ENCODE results near the gene TFPI.
"Not testable (repeated sequence)": the region's sequence is repeated elsewhere in the genome, so short reads cannot be mapped to it uniquely, and the experiment has no call there.

The TFPI gene

GRCh38 chr2:187552828-187553681 lies 1.2 kb downstream of the TFPI start:
- DNase-seq: peak; percentile 44

- DNase-seq: no peak
Observed at GRCh38 chr2:187552381-187552780, 1.9 kb downstream of the TFPI start.

GRCh38 chr2:187550857-187551256 lies 3.4 kb downstream of the TFPI start:
- DNase-seq: no peak

DNA sequence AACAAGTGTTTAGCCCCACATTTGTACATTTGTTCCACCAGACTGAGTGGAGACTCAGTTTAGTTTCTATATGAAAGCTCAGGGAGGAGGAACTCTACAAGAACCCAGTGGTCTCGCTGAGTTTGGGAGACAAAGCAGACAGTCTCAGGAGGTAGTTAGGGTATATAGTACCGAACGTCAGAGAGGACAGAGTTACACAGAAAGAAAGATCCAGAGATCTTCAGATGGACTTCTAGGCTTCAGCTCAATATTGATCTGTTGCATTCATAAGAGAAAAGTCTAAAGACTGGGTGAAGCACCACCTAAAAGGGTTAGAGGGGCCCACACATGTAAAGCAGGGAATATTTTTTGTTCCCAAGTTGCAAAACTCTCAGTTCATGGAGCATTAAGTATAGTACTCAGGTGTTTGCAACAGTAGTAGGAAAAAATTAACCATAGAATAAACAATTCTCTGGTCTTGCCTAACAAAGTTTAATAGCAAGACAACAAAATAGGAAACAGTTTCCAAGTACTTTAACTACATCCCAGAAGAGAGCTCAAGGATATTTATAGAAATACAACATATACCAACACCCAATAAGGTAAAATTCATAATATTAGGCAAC lies 4.2 kb downstream of the TFPI start:
- no peak for DNase-seq

- DNase-seq: no peak
Observed at GRCh38 chr2:187549193-187549592, 5.0 kb downstream of the TFPI start.

- no peak for DNase-seq
Observed at GRCh38 chr2:187548656-187549055, 5.6 kb downstream of the TFPI start.

DNA sequence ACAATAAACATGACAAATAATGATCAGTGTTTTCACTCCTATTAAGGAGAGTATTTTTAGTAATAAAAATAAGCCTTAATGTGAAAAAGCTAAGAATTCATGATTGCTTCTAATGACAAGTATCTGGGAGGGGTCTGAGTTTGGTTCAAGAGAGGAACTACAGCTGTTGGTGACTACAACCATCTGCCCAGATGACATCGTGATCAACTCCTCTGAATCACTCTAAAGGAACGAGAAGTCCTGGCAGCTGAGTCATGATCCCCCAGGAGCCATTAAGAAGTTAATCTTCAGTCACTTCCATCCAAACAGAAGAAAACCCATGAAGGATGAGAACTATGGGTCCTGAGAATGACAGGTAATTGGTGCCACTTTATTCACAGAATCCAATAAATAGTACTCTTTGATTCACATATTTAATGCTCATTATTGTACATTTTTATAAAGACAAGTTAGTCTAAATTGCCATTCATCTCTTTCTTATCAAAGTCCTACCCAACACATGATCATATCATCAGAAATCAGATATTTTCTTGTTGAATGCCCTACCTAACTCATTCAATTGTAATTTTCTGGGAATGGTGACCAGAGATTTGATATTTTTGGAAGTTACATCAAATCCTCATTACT lies 6.8 kb downstream of the TFPI start:
- no peak for DNase-seq

DNA sequence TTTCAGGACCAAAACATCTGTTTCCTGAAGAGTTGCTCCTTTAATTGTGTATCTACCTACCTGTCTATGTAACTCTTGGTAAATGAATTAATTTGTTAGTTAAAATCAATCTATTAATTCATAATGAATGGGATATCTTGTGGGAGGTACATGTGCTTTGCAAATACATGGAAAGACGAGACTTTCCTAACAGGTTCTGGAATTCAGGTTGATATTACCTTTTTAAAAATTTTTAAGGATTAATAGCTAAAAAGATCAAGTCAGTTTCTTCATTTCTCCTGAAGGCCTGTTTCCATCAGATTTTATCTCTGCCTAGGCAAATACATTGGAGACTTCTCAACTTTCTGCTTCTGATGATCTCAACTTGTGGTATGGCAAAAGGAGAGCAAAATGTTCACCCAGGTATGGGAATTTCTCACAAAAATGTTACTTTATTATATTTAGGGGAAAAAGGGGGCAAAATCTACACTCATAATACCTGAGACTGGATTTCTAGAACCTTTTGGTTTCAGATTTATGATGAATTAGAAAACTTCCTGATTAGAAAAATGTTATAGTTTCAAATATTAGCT lies 7.4 kb downstream of the TFPI start:
- no peak for DNase-seq

GRCh38 chr2:187545238-187545751 lies 8.9 kb downstream of the TFPI start:
- DNase-seq: no peak

DNA sequence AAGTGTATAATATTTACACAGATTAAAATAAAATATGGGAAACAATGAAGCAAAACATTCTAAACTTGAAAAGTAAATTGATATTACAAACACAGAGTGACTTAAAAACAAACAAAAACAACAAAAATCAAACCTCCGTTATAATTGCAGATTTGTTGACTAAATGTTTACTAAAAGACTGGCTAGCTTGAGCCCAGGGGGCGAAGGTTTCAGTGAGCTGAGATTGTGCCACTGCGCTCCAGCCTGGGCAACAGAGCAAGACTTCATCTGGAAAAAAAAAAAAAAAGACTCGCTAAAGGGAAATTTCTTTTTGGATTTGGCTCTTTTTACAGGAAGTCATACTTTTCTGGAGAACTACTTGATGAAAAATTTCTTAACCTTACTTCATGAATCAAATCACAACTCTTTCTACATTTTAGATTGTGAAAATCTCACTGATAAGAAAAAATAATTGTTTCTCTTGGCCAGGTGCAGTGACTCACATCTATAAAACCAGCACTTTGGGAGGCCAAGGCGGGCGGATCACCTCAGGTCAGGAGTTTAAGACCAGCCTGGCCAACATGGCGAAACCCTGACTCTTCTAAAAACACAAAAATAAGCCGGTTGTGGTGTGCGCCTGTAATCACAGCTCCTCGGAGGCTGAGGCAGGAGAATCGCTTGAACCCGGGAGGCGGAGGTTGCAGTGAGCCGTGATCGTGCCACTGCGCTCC lies 9.7 kb downstream of the TFPI start:
- no peak for DNase-seq

DNA sequence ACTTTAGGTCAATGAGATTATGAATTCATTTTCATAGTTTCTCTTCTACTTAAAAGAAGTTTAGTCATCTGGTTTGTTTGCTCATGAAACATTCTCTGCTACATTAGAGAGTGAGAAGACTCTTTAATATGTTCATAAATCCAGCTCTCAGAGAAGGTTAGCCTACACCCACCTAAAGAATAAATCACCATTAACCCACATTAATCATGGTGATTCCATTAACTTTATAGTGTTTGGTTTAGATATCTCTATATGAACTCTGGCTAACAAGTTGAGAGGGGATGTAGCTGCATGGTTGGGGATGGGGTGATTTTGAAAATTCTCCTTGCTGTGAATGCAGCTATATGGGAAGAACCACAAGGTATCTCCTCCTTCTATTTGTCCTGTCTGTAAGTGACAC lies 10.7 kb downstream of the TFPI start:
- no peak for DNase-seq

GRCh38 chr2:187542123-187542522 lies 12.1 kb downstream of the TFPI start:
- DNase-seq: no peak

- DNase-seq: no peak
Observed at GRCh38 chr2:187541086-187542085, 12.8 kb downstream of the TFPI start.

- DNase-seq: not testable (repeated sequence)
Observed at GRCh38 chr2:187538222-187538621, 16.0 kb downstream of the TFPI start.

GRCh38 chr2:187535381-187535780 lies 18.9 kb downstream of the TFPI start:
- not testable (repeated sequence) for DNase-seq

DNA sequence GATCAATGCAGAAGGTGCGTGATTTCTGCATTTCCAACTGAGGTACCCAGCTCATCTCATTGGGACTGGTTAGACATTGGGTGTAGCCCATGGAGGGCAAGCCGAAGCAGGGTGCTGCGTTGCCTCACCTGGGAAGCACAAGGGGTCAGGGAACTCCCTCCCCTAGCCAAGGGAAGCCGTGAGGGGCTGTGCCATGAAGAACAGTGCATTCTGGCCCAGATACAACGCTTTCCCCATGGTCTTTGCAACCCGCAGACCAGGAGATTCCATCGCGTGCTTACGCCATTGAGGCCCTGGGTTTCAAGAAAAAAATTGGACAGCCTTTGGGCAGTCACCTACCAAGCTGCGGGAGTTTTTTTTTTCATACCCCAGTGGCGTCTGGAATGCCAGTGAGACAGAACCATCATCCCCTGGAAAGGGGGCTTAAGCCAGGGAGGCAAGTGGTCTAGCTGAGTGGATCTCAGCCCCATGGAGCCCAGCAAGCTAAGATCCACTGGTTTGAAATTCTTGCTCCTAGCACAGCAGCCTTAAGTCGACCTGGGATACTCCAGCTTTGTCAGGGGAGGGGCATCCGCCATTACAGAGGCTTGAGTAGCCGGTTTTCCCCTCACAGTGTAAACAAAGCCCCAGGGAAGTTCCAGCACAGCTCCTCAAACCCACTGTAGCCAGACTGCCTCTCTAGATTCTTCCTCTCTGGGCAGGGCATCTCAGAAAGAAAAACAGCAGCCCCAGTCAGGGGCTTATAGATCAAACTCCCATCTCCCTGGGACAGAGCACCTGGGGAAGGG lies 21.7 kb downstream of the TFPI start:
- DNase-seq: no peak

- DNase-seq: no peak
Observed at GRCh38 chr2:187529977-187530721, 24.1 kb downstream of the TFPI start.

DNA sequence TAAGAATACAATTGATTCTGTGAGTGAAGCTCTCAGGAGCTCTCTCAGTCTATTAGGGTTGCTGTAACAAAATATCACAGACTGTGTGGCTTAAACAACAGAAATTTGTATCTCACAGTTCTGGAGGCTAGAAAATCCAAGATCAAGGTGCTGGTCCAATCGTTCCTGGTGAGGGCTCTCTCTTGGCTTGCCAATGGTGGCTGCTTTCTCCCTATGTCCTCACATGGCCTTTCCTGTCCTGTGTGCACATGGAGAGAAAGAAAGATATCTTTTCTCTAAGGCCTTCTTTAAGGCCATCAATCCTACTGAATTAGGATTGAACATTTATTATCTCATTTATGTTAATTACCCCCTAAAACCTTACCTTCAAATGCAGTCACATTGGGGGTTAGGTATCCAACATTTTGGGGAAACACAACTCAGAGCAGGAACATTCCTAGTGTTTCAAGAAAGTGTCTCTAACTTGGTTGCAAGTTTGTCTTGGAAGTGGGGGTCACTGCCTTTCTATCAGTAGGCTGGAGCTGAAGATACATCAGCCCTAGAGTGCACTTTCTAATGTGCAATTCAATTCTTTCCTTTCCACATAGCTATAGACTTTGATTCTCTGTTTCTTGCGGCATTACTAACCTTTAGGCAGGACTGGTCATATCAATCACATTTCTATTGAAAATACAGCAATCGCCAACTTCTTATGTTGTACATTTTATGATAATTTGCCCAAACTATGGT lies 24.8 kb downstream of the TFPI start:
- DNase-seq: no peak

DNA sequence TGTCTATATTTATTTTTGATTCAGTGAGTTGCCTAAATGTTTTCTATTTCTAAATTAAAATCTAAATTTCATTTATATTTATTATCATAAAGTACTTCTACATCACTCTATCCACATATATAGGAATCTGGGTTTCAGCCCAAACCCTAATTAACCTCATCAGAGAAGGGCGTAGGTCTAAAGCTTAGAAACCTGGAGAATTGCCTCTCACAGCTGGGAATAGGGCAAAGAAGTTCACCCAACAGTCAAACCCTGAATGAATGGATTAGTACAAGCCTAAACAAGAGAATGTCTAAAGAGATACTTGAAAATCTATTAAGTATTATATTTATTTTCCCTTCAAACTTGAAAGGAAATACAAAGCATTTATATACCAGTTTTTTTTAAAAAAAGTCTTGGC lies 26.2 kb downstream of the TFPI start:
- no peak for DNase-seq
